ENCODE data around the gene PRRG2.
"Not testable (repeated sequence)": the region's sequence is repeated elsewhere in the genome, so short reads cannot be mapped to it uniquely, and the experiment has no call there.

PRRG2 gene

DNA sequence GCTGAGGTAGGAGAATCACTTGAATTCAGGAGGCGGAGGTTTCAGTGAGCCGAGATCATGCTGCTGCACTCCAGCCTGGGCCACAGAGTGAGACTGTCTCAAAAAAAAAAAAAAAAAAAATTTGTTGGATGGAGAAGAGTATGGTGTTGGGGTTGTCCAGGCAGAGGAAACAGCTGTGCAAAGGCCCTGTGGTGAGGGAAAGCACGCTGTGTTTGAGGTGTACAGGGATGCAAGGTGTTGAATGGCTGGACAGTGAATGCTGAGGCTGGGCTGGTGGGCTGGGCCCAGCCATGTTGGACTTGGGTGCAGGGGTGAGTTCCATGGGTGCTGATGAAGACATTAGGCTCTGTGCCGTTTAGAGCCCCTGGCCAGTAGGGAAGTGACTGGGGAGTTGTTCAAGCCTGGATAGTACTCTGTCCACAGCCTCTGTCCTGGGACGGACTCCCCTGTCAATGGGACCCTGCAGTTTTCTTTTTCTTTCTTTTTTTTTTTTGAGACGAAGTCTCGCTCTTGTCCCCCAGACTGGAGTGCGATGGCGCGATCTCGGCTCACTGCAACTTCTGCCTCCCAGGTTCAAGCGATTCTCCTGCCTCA, 28.5 kb downstream of the PRRG2 start:
- no peak for DNase-seq (ENCODE audit: low spot score)

DNA sequence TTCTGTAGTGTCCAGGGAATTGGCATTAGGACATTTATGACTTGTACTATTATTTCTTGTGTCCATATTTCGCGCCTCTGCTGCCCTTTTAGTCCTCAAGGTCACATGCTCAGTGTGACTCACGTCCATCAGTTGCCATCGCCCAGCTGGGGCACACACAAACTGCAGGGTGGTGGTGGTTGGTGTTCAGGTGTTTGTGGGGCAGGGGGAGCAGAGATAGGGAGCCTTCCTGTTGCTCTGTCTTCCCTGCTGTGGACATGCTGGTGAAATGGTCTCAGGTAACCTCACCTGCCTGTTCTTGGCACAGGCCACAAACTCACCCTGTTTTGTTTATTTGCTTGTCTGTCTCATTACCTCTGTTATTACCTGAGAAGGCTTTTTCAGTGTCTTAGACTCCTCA, 32.3 kb downstream of the PRRG2 start:
- no peak for DNase-seq (ENCODE audit: low spot score)

DNA sequence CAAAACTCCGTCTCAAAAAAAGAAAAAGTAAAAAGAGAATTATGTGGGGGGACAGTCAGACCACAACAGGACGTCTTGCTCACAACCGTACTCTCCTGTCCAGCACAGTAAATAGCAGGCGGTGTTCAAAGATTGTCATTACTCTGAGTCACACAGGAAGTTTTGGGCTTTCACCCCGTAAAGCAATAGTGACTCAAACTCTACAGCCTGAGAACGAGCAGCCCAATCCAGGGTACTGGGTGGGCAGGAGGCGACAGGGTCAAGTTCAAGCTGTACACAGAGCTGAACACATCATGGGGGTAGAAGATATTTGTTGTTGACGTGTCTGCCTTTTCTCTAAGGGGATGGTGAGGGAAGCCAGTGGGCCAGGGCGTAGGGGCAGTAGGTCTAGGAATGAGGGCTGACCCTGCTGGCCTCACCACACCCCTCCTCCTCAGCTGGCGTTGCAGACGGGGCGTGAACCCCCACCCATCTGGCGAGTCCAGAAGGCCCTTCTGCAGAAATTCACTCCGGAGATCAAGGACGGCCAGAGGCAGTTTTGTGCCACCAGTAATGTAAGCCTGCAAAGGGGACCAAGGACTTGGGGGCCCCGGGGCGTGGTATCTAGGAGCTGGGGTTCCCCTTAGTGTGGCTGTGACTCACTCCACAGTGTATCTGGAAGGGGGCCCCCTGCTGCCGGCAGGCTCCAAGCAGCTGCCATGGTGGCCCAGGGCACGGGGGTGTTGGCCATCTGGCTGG, 33.1 kb downstream of the PRRG2 start:
- DNase-seq (ENCODE audit: low spot score): no peak

DNA sequence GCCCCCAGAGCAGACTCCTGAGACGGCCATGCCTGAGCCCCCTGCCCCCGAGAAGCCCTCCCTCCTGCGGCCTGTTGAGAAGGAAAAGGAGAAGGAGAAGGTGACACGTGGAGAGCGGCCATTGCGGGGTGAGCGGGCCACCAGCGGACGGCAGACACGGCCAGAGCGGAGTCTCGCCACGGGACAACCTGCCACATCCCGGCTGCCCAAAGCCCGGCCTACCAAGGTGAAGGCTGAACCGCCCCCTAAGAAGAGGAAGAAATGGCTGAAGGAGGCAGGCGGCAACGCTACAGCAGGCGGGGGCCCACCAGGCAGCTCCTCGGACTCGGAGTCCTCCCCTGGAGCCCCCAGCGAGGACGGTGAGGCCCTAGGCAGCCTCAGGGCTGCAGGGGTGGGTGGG, 34.7 kb downstream of the PRRG2 start:
- DNase-seq (ENCODE audit: low spot score): no peak

DNA sequence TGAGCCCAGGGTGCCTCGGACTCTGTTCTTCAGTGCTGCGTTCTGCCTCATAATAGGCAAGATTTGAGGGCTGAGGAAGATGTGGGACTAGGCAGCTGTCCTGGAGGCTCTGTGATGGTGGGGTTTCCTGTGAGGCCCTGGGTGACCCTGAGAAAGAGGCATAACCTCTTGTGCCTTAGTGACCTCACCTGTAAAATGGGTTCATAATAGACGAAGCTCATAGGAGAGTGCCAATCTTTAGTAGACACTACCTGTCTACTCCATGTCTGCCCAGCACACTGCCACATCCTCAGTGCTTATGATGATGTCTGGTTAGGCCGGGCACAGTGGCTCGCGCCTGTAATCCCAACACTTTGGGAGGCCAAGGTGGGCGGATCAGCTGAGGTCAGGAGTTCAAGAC, 35.4 kb downstream of the PRRG2 start:
- no peak for DNase-seq (ENCODE audit: low spot score)

DNA sequence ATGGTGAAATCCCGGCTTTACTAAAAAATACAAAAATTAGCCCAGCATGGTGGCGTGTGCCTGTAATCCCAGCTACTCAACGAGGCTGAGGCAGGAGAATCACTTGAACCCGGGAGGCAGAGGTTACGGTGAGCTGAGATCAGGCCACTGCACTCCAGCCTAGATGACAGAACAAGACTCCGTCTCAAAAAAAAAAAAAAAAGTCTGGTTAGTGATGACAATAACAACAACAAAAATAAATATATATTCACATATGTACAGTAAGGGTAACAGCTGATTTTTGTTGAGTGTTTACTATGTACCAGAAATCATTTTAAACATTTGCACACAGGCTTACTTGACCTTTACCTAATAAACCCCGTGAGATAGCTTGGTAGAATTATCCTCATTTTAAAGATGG, 35.8 kb downstream of the PRRG2 start:
- DNase-seq (ENCODE audit: low spot score): no peak

DNA sequence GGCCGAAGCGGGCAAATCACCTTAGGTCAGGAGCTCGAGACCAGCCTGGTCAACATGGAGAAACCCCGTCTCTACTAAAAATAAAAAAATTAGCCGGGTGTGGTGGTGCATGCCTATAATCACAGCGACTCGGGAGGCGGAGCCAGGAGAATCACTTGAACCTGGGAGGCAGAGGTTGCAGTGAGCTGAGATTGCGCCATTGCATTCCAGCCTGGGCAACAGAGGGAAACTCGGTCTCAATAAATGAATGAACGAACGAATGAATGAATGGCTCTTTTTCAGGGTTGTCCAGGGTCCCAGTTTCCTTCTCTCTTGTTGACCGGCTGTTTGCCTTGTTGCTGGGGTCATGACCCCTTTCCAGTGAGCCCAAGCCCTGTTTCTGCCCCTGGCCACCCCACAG, 36.7 kb downstream of the PRRG2 start:
- not testable (repeated sequence) for DNase-seq (ENCODE audit: low spot score)

DNA sequence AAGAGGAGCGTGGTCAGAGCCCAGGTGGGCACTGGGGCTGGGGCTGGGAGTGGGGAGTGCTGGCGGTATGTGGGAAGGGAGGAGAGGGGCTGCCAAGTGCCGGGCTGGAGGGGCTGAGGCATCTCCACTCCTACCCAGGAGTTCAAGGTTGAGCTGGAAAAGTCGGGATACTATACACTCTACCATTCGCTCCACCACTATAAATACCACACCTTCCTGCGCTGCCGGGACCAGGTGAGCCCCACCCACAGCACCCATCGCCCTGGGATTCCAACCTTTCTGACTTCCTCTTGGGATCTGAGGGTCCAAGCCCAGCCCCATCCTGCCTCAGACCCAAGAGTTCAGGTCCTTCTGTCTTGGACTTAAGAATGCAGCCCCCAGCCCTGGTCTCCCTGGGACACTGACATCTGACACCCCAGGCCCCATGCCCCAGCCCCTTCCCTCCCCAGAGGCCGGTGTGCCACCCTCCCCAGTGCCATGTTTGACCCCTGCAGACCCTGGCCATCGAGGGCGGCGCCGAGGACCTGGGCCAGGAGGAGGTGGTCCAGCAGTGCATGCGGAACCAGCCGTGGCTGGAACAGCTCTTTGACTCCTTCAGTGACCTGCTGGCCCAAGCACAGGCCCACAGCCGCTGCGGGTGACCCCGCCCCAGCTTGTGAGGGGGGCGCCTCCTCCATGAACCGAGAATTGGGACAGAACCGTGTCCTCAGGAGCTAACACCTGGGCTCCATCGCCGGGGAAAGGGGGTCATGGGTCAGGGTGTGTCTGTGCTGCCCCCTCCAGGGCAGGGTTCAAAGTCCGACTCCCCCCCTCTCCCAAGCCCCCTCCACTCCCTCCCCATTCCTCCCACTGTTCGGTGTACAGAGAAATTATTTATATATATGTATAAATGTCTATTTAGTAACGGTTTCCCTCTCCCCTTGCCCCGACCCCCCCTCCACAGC, 44.1 kb downstream of the PRRG2 start:
- DNase-seq (ENCODE audit: low spot score): peak; percentile 51

DNA sequence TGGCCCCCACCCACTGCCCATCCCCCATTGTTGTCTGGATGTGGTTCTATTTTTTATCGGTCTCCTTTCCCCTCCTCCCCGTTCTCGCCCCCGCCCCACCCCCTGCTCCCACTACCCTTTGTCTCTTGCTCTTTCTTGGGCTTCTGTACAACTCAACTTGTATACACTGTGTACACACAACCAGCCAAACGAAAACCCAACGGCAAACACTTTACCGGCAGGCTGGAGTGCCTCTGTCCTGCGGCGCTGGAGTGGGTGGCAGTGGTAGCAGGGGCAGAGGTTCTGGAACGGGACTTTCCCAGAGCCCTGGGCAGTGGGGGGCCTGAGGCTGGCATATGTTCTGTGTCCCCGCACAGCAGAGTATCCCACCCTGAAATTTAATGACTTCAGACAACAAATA, 45.1 kb downstream of the PRRG2 start:
- DNase-seq (ENCODE audit: low spot score): no peak

DNA sequence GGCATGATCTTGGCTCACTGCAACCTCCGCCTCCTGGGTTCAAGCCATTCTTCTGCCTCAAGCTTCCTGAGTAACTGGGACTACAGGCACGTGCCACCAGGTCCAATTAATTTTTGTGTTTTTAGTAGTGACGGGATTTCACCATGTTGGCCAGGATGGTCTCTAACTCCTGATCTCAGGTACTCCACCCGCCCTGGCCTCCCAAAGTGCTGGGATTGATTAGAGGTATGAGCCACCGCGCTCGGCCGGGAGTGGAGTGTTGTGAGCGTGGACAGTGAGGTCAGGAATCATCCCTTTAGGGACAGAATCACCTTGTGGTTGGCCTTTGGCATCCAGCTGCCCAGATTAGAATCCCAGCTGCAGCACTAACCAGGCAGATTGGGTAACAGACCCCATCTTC, 48.5 kb downstream of the PRRG2 start:
- DNase-seq (ENCODE audit: low spot score): no peak

DNA sequence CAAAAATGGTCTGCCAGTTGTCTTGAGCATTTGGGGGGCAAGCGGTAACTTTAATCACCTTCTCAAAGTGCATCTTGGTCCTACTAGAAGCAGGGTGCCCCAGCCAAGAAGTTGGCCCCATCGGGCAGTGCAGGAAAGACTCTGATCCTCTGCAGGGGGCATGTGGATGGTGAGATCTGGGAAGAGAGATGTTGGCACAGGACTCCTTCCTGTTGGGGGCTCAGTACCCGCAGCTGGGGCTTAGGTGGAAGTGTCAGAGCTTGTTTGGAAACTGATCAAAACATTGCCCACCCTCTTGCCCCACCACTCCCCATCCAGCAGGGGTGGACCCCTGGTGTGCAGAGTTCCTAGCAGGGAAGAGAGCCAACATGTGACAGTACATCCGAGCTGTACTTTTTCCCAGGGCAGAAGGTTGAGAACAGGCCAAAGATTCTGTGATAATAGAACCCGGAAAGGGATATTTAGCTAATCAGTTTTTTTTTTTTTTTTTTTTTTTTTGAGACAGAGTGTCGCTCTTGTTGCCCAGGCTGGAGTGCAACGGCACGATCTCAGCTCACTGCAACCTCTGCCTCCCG, 50.0 kb downstream of the PRRG2 start:
- no peak for DNase-seq (ENCODE audit: low spot score)

DNA sequence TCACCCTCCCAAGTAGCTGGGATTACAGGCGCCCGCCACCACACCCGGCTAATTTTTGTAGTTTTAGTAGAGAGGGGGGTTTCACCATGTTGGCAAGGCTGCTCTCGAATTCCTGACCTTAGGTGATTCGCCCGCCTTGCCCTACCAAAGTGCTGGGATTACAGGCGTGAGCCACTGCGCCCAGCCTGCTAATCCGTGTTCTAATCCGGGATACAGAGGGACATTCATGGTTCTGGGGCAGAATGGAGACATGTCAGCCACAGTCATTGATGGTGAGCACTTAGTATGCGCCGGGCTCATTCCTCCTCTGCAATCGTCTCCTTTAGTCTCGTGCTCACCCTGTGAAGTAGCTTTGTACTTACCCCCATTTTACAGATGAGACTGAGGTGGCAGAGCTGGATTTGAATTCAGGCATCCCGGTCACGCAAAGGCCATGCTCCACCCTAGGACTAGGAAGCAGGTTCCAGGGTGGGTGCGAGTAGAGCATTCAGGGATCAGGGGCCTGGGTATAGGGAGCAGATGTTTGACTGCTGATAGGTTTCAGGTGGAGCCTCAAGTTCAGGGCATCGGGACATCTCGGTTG, 50.6 kb downstream of the PRRG2 start:
- no peak for DNase-seq (ENCODE audit: low spot score)

DNA sequence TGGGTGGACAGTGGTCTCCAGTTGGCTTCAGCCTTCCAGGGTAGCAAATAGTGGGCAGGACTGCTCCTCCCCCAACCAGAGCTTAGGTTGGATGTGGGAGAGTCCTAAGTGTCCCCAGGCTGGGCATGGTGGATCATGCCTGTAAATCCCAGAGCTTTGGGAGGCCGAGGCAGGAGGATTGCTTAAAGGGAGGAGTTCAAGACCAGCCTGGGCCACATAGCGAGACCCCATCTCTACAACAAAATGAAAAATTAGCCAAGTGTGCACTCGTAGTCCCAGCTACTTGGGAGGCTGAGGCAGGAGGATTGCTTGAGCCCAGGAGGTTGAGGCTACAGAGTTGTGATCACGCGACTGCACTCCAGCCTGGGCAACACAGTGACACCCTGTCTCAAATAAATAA, 51.5 kb downstream of the PRRG2 start:
- DNase-seq (ENCODE audit: low spot score): no peak

DNA sequence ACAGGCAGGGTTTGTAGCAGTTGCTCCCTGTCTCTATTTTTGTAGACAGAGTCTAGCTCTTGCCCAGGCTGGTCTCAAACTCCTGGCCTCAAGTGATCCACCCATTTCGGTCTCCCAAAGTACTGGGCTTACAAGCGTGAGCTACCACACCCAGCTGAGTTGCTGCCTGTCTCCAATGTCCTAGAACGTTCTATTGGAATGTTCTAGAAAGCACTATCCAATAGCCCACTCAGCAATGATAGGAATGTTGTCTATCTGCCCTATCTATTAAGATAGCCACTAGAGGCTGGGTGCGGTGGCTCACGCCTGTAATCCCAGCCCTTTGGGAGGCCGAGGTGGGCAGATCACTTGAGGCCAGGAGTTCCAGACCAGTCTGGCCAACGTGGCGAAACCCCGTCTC, 52.2 kb downstream of the PRRG2 start:
- DNase-seq (ENCODE audit: low spot score): not testable (repeated sequence)

DNA sequence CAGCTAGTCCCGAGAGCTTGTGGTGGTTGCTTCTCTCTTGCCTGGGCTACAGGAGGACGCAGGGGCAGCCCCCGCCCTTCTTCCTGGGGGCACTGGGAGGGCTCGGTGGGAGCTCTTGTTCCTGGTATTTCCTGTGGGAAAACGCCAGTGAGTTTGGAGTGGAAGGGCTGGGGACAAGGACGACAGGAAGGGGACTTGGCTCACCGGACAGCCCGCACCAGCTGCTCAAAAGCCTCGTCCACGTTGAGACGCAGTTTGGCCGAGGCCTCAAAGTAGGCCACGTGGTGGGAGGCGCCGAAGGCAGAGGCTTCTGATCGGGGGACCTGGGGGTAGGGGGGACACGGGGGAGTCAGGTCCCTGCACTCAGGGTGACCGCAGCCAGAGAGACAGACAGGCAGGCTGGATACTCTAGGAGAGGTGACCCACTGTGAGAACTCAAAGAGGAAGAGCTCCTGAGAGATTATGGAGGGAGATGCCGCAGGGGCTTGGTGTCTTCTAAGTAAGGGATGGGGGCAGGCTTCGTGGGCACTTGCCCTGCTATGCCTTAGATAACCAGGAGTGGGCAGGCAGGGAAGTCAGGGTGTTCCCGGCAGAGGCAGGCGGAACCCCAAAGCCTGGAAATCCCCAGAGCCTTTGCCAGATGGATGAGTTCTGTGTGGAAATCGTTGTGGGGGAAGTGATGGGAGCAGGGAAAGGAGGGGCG, 54.6 kb downstream of the PRRG2 start:
- no peak for DNase-seq (ENCODE audit: low spot score)

DNA sequence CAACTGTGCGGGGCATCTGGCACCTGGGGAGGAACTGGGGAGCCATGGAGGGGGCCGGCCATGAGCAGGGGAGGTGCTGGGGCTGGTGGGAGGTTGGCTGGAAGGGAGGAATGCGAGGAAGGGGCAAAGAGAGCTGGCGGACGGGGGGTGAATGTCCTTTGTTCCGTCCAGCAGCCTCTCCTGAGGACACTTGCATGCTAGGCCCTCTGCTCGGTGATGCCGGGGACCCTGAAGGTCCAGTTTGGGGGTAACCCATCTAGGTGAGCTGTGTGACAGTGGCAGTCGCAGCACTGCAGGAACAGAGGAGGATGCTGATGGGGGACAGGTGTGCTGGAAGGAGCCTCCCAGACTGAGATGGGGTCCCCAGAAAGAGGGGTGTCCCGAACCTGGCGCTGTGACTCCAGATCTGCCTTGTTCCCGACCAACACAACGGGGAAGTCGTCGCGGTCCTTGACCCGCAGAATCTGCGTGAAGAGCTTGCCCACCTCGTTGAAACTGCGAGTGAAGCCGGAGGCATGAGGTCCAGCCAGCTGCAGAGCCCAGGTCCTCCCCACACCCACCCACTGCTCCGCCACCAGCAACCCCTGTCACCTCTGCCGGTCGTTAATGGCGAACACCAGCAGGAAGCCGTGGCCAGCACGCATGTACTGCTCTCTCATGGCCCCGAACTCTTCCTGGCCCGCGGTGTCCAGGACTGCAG, 55.3 kb downstream of the PRRG2 start:
- DNase-seq (ENCODE audit: low spot score): no peak

DNA sequence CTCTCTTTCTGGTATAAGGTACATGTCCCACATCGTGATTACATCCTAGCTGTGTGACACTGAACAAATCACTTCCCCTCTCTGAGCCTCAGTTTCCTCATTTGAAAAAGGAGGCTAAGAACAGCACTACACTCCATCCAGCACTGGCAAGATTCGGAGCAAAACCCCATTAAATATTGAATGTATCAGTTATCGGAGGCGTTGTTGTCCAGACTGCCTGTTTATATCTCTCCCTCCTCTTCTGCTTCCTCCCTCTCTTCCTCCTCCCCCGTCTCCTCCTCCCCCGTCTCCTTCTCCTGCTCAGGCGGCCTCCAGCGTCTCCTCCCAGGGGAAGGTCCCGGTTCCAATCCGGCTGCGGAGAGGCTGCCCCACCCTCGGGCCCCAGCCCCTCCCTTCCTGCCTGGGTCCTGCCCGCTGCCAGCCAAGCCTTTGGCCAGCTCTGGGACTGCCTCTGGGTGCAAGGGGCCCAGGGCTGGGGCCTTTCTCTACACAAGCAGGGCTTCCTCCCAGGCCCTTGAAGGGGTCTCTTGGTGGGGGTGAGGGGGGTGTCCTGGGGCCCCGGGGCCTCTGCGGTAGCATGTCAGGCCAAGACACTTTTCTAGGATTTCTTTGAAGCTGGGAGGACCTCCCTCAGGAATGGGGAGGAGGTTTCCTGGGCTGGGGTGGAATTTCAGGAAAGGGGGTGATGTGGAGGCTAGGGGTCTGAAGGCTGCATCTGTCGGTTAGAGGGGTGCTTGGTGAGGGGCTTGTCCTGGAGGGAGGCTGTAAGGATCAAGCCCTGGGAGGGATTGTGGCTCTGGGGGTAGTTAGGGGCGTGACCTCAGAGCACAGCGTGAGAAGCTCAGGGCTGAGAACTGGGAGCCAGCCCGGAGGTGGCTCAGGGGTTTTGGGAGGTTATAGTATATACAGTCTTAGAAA, 57.0 kb downstream of the PRRG2 start:
- peak; percentile 65 for DNase-seq (ENCODE audit: low spot score)

DNA sequence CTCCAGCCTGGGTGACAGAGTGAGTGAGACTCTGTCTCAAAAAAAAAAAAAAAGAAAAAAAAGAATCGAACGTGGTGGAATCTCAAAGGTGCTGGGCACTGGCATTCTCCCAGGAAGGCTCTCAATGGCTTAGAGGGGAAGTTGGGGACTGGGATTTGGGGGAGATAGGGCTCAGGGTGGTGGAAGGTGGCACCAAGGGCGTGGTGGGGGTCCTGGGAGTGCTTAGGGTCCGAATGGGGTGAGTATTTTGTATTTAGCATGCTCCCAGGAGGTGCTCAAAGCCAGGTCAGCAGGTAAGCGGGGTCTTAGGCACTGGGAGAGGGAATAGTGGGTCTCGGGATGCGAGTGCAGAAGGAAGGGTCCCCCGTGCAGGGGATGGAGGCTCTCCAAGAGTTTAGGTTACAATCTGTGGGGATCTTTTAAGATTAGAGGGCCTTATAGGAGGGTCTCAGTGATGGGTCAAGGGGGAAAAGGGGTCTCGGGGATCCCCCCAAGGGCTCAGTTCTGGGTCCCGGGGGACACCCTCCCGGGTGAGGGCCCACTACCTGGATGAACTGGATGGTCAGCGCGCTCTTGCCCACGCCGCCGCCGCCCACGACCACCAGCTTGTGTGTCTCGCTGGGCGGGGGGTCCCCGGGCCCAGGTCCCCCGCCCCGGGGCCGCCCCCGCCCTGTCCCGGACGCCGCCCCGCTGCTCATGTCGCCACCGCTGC, 58.4 kb downstream of the PRRG2 start:
- DNase-seq (ENCODE audit: low spot score): no peak
